GM12878 (cell line): ENCODE results near the gene CCDC17. TPM values are rescaled to one million over a fixed set of nuclear protein-coding genes. Genes with fewer than 3 reads are reported as not detected.

Source experiments
- ATAC-seq: fragments of 200-7000 bp; cut with Tn5 transposase; 3 replicates; pipeline ENCODE4 v1.9.1; 2020; ENCODE audit warnings: mild to moderate bottlenecking, moderate library complexity
- BruUV-seq: library from RNA; stranded (reverse); fragments of 400-500 nt; replicated peaks from 2 replicates; lab custom pipeline; 2021; lab: Mats Ljungman, UMichigan
- CTCF ChIA-PET: fragments of 300-600 bp; sonication (Branson Sonifier 250); formaldehyde crosslinking; extraction: SDS; loops from one replicate; lab custom pipeline; 2021; ENCODE audit warnings: inconsistent platforms; lab: Yijun Ruan, JAX
- POLR2A ChIA-PET: fragments of 350-600 bp; formaldehyde crosslinking; extraction: SDS; loops from one replicate; lab custom pipeline; 2021; ENCODE audit warnings: inconsistent platforms; lab: Charles Lee
- RAD21 ChIA-PET: fragments of 300-600 bp; sonication (Branson Sonifier 250); formaldehyde crosslinking; loops from one replicate; lab custom pipeline; 2023; ENCODE audit warnings: antibody characterized with exemption; ENCODE audit not compliant: unreplicated experiment; lab: Charles Lee
- SMC1A ChIA-PET: fragments of 300-600 bp; sonication (Branson Sonifier 250); formaldehyde crosslinking; loops from one replicate; lab custom pipeline; 2023; ENCODE audit not compliant: unreplicated experiment, uncharacterized antibody; lab: Charles Lee
- DNase-seq: peaks from one replicate; pipeline ENCODE4 v3.0.0-alpha.2; 2011; ENCODE audit warnings: low read depth, low spot score
- FAIRE-seq: peaks from 3 replicates; lab custom pipeline; 2011; peaks lifted over from hg19 to GRCh38; lab: Jason Lieb, UNC
- H2AFZ ChIP-seq: 2 replicates; pipeline ENCODE4 v1.6.0; 2011; ENCODE audit warnings: low read depth, low read length, control low read depth; ENCODE audit not compliant: control insufficient read depth
- H3K27ac ChIP-seq: 2 replicates; pipeline ENCODE4 v1.5.1; 2011; ENCODE audit warnings: control low read depth; ENCODE audit not compliant: control insufficient read depth, insufficient read depth
- H3K27me3 ChIP-seq, 2 experiments: replicated peaks in 1 of 2; 2 replicates each; pipeline versions ENCODE4 v1.6.0 to v1.6.1; 2011; ENCODE audit warnings: low read length in 1 of 2; ENCODE audit not compliant: control insufficient read depth in 2 of 2, insufficient read depth in 2 of 2
- H3K36me3 ChIP-seq, 2 experiments: 2 replicates each; pipeline ENCODE4 v1.5.1; 2011; ENCODE audit warnings: low read length in 1 of 2; ENCODE audit not compliant: control insufficient read depth in 2 of 2, insufficient read depth in 2 of 2
- H3K4me1 ChIP-seq: 2 replicates; pipeline ENCODE4 v1.6.1; 2011; ENCODE audit warnings: mild to moderate bottlenecking, low read length, moderate library complexity, mixed read lengths; ENCODE audit not compliant: control insufficient read depth, insufficient read depth
- H3K4me2 ChIP-seq: 2 replicates; pipeline ENCODE4 v1.6.0; 2011; ENCODE audit warnings: control low read depth; ENCODE audit not compliant: control insufficient read depth, insufficient read depth
- H3K4me3 ChIP-seq: fragments of 200-600 bp; sonication (generic); 2 replicates; pipeline ENCODE4 v1.5.1; 2016
- H3K79me2 ChIP-seq: 2 replicates; pipeline ENCODE4 v1.6.0; 2011; ENCODE audit warnings: low read length; ENCODE audit not compliant: control insufficient read depth, insufficient read depth
- H3K9ac ChIP-seq: 2 replicates; pipeline ENCODE4 v1.8.0; 2011; ENCODE audit warnings: low read length, control low read depth, mixed read lengths; ENCODE audit not compliant: control insufficient read depth, insufficient read depth
- H3K9me3 ChIP-seq: replicated peaks from 3 replicates; pipeline ENCODE4 v1.5.1; 2011; ENCODE audit warnings: mild to moderate bottlenecking, low read length; ENCODE audit not compliant: control insufficient read depth, insufficient read depth
- H4K20me1 ChIP-seq: 2 replicates; pipeline ENCODE4 v1.6.0; 2011; ENCODE audit not compliant: control insufficient read depth, insufficient read depth
- BHLHE40 ChIP-seq, 2 experiments: fragments of 450-650 bp in 1 of 2; IDR thresholded peaks; 2 replicates each; pipeline ENCODE4 v1.6.1; 2011 to 2017; ENCODE audit warnings: low read depth in 2 of 2, borderline replicate concordance in 1 of 2, improper control_type of control experiment in 1 of 2, low read length in 1 of 2, mild to moderate bottlenecking in 1 of 2
- NR2C1 ChIP-seq: fragments of 450-650 bp; IDR thresholded peaks from 2 replicates; pipeline ENCODE4 v1.6.1; 2017; ENCODE audit warnings: antibody characterized with exemption, mild to moderate bottlenecking, moderate library complexity
- PML ChIP-seq: IDR thresholded peaks from 2 replicates; pipeline ENCODE4 v1.6.1; 2012; ENCODE audit warnings: low read length, inconsistent platforms
- SREBF2 ChIP-seq: IDR thresholded peaks from 2 replicates; pipeline ENCODE4 v1.6.1; 2012; ENCODE audit warnings: mild to moderate bottlenecking, low read length
- SUPT20H ChIP-seq: IDR thresholded peaks from 2 replicates; pipeline ENCODE4 v1.6.1; 2011; ENCODE audit warnings: low read depth, mild to moderate bottlenecking, low read length, moderate library complexity, borderline replicate concordance; ENCODE audit not compliant: control insufficient read depth
- YBX1 ChIP-seq: fragments of 450-650 bp; IDR thresholded peaks from 2 replicates; pipeline ENCODE4 v1.6.1; 2016; ENCODE audit warnings: antibody characterized with exemption
- YY1 ChIP-seq: IDR thresholded peaks from 2 replicates; pipeline ENCODE4 v1.6.1; 2011; ENCODE audit warnings: low read depth, mild to moderate bottlenecking, low read length
- ZNF207 ChIP-seq: fragments of 450-650 bp; IDR thresholded peaks from 2 replicates; pipeline ENCODE4 v1.6.1; 2014; ENCODE audit warnings: antibody characterized with exemption, mild to moderate bottlenecking, borderline replicate concordance
- WGBS: methylation state at CpG from one replicate; pipeline ENCODE4 v1.1.6; 2016; ENCODE audit warnings: low lambda C conversion rate; ENCODE audit not compliant: insufficient replicate concordance, insufficient coverage; ENCODE audit errors: missing lambda C conversion rate; 5-methylcytosine and 5-hydroxymethylcytosine counted together
- in situ Hi-C: fragments of 300-500 bp; cut with MboI; formaldehyde crosslinking; loops from 9 replicates; pipeline ENCODE4 v1.14.3; 2018; ENCODE audit warnings: mixed read lengths
- intact Hi-C: fragments of 100-400 bp; cut with micrococcal nuclease; formaldehyde crosslinking; loops from one replicate; pipeline ENCODE4 v1.14.2; 2022; ENCODE audit not compliant: unreplicated experiment
- polyA plus RNA-seq, 11 experiments: library from polyadenylated mRNA; depleted of rRNA in 4 of 11; unstranded in 6 of 11; stranded (reverse) in 5 of 11; fragments of >200 nt; fragmentation: Nextera tagmentation in 4 of 11; fragmentation: Illumina TruSeq in 1 of 11; extraction: Ambion mirVana in 4 of 11; extraction: Trizol in 1 of 11; gene quantifications; 1 replicate in 1 of 11; 2 replicates in 10 of 11; pipeline versions ENCODE4 v1.2.1 to v1.2.3, GENCODE V29; 2011 to 2016; ENCODE audit warnings: inconsistent platforms in 2 of 11, missing spikeins in 2 of 11, low read depth in 1 of 11
- total RNA-seq, 4 experiments: library from RNA; depleted of rRNA in 3 of 4; stranded (reverse); fragments of >200 nt in 3 of 4; fragmentation: Illumina TruSeq in 1 of 4; extraction: Trizol in 1 of 4; gene quantifications; 2 replicates each; pipeline versions ENCODE4 v1.2.1 to v1.2.3, GENCODE V29; 2013 to 2021
- TF ChIP-seq, protein P1 (sequence below): IDR thresholded peaks from 2 replicates; pipeline ENCODE4 v1.6.1; 2012; ENCODE audit warnings: mild to moderate bottlenecking, low read depth, low read length
- TF ChIP-seq, protein P2 (sequence below): fragments of 150-350 bp; IDR thresholded peaks from 2 replicates; pipeline ENCODE4 v1.6.1; 2014; ENCODE audit warnings: mild to moderate bottlenecking, low read depth, low read length
- TF ChIP-seq, protein P3 (sequence below): IDR thresholded peaks from 2 replicates; pipeline ENCODE4 v1.6.1; 2012; ENCODE audit warnings: low read depth, low read length, improper control_type of control experiment
- TF ChIP-seq, protein P4 (sequence below): IDR thresholded peaks from 2 replicates; pipeline ENCODE4 v1.6.1; 2012; ENCODE audit warnings: low read length, inconsistent platforms
- TF ChIP-seq, protein P5 (sequence below): IDR thresholded peaks from 2 replicates; pipeline ENCODE4 v1.6.1; 2011; ENCODE audit warnings: borderline replicate concordance, low read depth, mild to moderate bottlenecking, moderate library complexity, mixed read lengths, low read length; ENCODE audit not compliant: insufficient read depth; ENCODE audit errors: extremely low read length

CCDC17 gene
- total and polyA plus RNA-seq, 10 of the 15 experiments (the other 5 are each of a cell fraction or from before 2014, with no cell fraction given), result 0.15 to 1.9 (median 0.69) TPM

DNA sequence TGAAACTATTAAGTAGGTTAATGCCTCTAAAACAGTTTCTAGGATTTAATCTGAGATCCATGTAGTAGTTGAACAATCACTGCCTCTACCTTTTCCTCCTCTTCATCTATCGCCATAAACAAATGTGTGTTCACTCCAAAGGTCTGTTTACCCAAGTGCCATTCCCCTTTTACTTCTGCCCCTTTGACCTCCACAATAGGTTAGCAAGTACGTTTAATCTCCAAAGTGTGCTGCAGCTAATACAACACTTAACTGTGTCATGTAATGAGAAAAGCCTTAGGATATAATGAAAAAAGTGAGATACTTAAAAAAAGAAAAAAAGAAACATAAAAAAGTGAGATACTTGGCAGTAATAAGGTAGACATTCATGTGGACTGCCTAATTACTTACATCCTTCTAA lies 34.3 kb upstream of the CCDC17 start:
- H3K4me3 ChIP-seq, result no peak overlapping the region
- no peak overlapping the region for H3K4me2 ChIP-seq
- WGBS, result 96% methylated on average over 2 of the region's 2 CpGs
- FAIRE-seq, result no peak
- no peak overlapping the region for H3K9ac ChIP-seq
- RAD21 ChIA-PET, result no interaction called here
- CTCF ChIA-PET, result interaction anchor here (1.2 to 1.5 kb wide), 2 partner anchors 17 to 19 kb away, joined by 3 to 5 read pairs; no protein-coding TSS in a partner anchor
- no peak overlapping the region for H3K27ac ChIP-seq
- BruUV-seq, result no TSS peak
- peaks cover 16 to 49% of the 10 kb centered on the region in 2 experiments for H3K36me3 ChIP-seq
- H3K79me2 ChIP-seq, result peaks cover 16% of the 10 kb centered on the region
- H3K9me3 ChIP-seq, result no peaks in the 10 kb centered on the region
- SMC1A ChIA-PET, result interaction anchor here (2.0 kb wide), 1 partner anchor 24 kb away, joined by 4 read pairs; no protein-coding TSS in a partner anchor
- H2AFZ ChIP-seq, result no peak overlapping the region
- DNase-seq, result no peak
- H3K27me3 ChIP-seq, result no peaks in the 10 kb centered on the region
- intact Hi-C loops, result no loop called here
- no peaks in the 10 kb centered on the region for H3K4me1 ChIP-seq
- in situ Hi-C loops, result no loop called here
- POLR2A ChIA-PET, result interaction anchor here (0.5 kb wide), 1 partner anchor 16 kb away, joined by 3 read pairs; no protein-coding TSS in a partner anchor
- no peak for ATAC-seq
- no peaks in the 10 kb centered on the region for H4K20me1 ChIP-seq
- TF ChIP-seq PML (no peak), SUPT20H (no peak), BHLHE40 (IDR thresholded peaks at IDR 0.05; ENCODE audit: borderline replicate concordance in 1 of 2, low read depth in 2 of 2, low read length in 1 of 2) (no peak), ZNF207 (no peak), YBX1 (no peak), NR2C1 (no peak), YY1 (no peak), SREBF2 (no peak)
- TF ChIP-seq, protein P1, sequence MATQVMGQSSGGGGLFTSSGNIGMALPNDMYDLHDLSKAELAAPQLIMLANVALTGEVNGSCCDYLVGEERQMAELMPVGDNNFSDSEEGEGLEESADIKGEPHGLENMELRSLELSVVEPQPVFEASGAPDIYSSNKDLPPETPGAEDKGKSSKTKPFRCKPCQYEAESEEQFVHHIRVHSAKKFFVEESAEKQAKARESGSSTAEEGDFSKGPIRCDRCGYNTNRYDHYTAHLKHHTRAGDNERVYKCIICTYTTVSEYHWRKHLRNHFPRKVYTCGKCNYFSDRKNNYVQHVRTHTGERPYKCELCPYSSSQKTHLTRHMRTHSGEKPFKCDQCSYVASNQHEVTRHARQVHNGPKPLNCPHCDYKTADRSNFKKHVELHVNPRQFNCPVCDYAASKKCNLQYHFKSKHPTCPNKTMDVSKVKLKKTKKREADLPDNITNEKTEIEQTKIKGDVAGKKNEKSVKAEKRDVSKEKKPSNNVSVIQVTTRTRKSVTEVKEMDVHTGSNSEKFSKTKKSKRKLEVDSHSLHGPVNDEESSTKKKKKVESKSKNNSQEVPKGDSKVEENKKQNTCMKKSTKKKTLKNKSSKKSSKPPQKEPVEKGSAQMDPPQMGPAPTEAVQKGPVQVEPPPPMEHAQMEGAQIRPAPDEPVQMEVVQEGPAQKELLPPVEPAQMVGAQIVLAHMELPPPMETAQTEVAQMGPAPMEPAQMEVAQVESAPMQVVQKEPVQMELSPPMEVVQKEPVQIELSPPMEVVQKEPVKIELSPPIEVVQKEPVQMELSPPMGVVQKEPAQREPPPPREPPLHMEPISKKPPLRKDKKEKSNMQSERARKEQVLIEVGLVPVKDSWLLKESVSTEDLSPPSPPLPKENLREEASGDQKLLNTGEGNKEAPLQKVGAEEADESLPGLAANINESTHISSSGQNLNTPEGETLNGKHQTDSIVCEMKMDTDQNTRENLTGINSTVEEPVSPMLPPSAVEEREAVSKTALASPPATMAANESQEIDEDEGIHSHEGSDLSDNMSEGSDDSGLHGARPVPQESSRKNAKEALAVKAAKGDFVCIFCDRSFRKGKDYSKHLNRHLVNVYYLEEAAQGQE, result no peak
- TF ChIP-seq, protein P2, sequence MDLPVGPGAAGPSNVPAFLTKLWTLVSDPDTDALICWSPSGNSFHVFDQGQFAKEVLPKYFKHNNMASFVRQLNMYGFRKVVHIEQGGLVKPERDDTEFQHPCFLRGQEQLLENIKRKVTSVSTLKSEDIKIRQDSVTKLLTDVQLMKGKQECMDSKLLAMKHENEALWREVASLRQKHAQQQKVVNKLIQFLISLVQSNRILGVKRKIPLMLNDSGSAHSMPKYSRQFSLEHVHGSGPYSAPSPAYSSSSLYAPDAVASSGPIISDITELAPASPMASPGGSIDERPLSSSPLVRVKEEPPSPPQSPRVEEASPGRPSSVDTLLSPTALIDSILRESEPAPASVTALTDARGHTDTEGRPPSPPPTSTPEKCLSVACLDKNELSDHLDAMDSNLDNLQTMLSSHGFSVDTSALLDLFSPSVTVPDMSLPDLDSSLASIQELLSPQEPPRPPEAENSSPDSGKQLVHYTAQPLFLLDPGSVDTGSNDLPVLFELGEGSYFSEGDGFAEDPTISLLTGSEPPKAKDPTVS, result no peak
- TF ChIP-seq, protein P3, sequence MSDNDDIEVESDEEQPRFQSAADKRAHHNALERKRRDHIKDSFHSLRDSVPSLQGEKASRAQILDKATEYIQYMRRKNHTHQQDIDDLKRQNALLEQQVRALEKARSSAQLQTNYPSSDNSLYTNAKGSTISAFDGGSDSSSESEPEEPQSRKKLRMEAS, result no peak
- TF ChIP-seq, protein P4, sequence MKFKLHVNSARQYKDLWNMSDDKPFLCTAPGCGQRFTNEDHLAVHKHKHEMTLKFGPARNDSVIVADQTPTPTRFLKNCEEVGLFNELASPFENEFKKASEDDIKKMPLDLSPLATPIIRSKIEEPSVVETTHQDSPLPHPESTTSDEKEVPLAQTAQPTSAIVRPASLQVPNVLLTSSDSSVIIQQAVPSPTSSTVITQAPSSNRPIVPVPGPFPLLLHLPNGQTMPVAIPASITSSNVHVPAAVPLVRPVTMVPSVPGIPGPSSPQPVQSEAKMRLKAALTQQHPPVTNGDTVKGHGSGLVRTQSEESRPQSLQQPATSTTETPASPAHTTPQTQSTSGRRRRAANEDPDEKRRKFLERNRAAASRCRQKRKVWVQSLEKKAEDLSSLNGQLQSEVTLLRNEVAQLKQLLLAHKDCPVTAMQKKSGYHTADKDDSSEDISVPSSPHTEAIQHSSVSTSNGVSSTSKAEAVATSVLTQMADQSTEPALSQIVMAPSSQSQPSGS, result no peak
- TF ChIP-seq, protein P5, sequence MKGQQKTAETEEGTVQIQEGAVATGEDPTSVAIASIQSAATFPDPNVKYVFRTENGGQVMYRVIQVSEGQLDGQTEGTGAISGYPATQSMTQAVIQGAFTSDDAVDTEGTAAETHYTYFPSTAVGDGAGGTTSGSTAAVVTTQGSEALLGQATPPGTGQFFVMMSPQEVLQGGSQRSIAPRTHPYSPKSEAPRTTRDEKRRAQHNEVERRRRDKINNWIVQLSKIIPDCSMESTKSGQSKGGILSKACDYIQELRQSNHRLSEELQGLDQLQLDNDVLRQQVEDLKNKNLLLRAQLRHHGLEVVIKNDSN, result no peak
